Psoas muscle (tissue), 8 donors: ENCODE measurements around the gene TNNI3K. TPM values are rescaled to one million over a fixed set of nuclear protein-coding genes. Genes with fewer than 3 reads are reported as not detected.

Experiments used
- ATAC-seq, 4 donors: fragments of 200-7000 bp; cut with Tn5 transposase; one replicate each; pipeline ENCODE4 v1.9.1; 2020; ENCODE audit warnings: moderate library complexity in 3 of 4, mild to moderate bottlenecking in 2 of 4
- DNase-seq, 2 donors: peaks; one replicate each; pipeline ENCODE4 v3.0.0-alpha.2; 2020
- H3K27ac ChIP-seq: fragments of 200-600 bp; one replicate; pipeline ENCODE4 v1.8.0; 2022
- H3K27me3 ChIP-seq, 3 donors: fragments of 200-600 bp in 1 of 3; one replicate each; pipeline versions ENCODE4 v1.6.1 to v1.8.0; 2013 to 2022; ENCODE audit warnings: low read length in 2 of 3, mild to moderate bottlenecking in 2 of 3, moderate library complexity in 1 of 3; ENCODE audit not compliant: insufficient read depth in 3 of 3
- H3K36me3 ChIP-seq, 2 donors: fragments of 200-600 bp in 1 of 2; one replicate each; pipeline versions ENCODE4 v1.6.1 to v1.8.0; 2013 to 2022; ENCODE audit warnings: low read depth in 1 of 2, mild to moderate bottlenecking in 1 of 2, moderate library complexity in 1 of 2; ENCODE audit not compliant: insufficient read depth in 1 of 2
- H3K4me1 ChIP-seq: fragments of 200-600 bp; one replicate; pipeline ENCODE4 v1.8.0; 2022
- H3K4me3 ChIP-seq: fragments of 200-600 bp; one replicate; pipeline ENCODE4 v1.8.0; 2022; ENCODE audit warnings: mild to moderate bottlenecking
- H3K9me3 ChIP-seq: fragments of 200-600 bp; one replicate; pipeline ENCODE4 v1.8.0; 2022
- WGBS, 3 donors: extraction: QIAGEN DNeasy Blood & Tissue Kit; methylation state at CpG; one replicate each; pipeline versions ENCODE4 v1.1.6 to v1.1.7; 2013; 5-methylcytosine and 5-hydroxymethylcytosine counted together
- intact Hi-C, 2 donors: fragments of 100-400 bp; cut with DNase I; formaldehyde crosslinking; loops; one replicate each; pipeline versions ENCODE4 v1.11.0 to v1.14.2; 2022
- polyA plus RNA-seq, 3 donors: library from polyadenylated mRNA; stranded (reverse); fragments of 200-250 nt; gene quantifications; one replicate each; pipeline ENCODE4 v1.2.3, GENCODE V29; 2013
- total RNA-seq, 4 donors: library from RNA; stranded (reverse); fragmentation: NEBNext Ultra II Directional in 2 of 4; extraction: Animal tissue kit (Norgen Biotek cat#: 25700) in 2 of 4; gene quantifications; one replicate each; pipeline versions ENCODE4 v1.2.1 to v1.2.4, GENCODE V29; 2021 to 2023
- TF ChIP-seq, protein P1 (sequence below): fragments of 200-600 bp; IDR thresholded peaks from one replicate; pipeline ENCODE4 v1.8.0; 2022; ENCODE audit warnings: antibody characterized with exemption
- donor health status: healthy with polysubstance abuse.
- donor health status: DM: no; HTN: no; CAD: no; lungs with moderate emphysema.
- donor health status: Bipolar disorder and iron deficiency.
- donor health status: healthy.
- donor health status: DM: yes; HTN: yes; CAD: no.
- donor health status: DM: no; HTN: no; CAD: no.
- donor health status: DM: no; HTN: no; CAD: no.
- donor health status: DM: yes; HTN: yes; CAD: no.

TNNI3K gene
- total and polyA plus RNA-seq, 7 donors = 0.12 to 2.4 (median 1.2) TPM

GRCh38 chr1:74512170-74512915, 277.2 kb downstream of the TNNI3K start, which contains the start of gene LRRC53:
Gene LRRC53 (minus strand): TSS chr1:74512611. CDS start chr1:74483349, 29,262 bp downstream.
- H3K27ac ChIP-seq = no peak within 1 kb of the TSS
- H3K4me3 ChIP-seq = no peak within 1 kb of the TSS
- no peaks in the 10 kb centered on the region for H3K4me1 ChIP-seq
- no peaks in the 10 kb centered on the region for H3K27me3 ChIP-seq
- intact Hi-C loops = no loop called here
- DNase-seq (no peak), ATAC-seq (no peak)
- no peaks in the 10 kb centered on the region for H3K9me3 ChIP-seq
- TF ChIP-seq, protein P1, sequence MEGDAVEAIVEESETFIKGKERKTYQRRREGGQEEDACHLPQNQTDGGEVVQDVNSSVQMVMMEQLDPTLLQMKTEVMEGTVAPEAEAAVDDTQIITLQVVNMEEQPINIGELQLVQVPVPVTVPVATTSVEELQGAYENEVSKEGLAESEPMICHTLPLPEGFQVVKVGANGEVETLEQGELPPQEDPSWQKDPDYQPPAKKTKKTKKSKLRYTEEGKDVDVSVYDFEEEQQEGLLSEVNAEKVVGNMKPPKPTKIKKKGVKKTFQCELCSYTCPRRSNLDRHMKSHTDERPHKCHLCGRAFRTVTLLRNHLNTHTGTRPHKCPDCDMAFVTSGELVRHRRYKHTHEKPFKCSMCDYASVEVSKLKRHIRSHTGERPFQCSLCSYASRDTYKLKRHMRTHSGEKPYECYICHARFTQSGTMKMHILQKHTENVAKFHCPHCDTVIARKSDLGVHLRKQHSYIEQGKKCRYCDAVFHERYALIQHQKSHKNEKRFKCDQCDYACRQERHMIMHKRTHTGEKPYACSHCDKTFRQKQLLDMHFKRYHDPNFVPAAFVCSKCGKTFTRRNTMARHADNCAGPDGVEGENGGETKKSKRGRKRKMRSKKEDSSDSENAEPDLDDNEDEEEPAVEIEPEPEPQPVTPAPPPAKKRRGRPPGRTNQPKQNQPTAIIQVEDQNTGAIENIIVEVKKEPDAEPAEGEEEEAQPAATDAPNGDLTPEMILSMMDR = no peak
- WGBS, 3 donors = 56 to 64% (median 60%) methylated on average over 2 of the region's 2 CpGs
- H3K36me3 ChIP-seq = no peaks in the 10 kb centered on the region

DNA sequence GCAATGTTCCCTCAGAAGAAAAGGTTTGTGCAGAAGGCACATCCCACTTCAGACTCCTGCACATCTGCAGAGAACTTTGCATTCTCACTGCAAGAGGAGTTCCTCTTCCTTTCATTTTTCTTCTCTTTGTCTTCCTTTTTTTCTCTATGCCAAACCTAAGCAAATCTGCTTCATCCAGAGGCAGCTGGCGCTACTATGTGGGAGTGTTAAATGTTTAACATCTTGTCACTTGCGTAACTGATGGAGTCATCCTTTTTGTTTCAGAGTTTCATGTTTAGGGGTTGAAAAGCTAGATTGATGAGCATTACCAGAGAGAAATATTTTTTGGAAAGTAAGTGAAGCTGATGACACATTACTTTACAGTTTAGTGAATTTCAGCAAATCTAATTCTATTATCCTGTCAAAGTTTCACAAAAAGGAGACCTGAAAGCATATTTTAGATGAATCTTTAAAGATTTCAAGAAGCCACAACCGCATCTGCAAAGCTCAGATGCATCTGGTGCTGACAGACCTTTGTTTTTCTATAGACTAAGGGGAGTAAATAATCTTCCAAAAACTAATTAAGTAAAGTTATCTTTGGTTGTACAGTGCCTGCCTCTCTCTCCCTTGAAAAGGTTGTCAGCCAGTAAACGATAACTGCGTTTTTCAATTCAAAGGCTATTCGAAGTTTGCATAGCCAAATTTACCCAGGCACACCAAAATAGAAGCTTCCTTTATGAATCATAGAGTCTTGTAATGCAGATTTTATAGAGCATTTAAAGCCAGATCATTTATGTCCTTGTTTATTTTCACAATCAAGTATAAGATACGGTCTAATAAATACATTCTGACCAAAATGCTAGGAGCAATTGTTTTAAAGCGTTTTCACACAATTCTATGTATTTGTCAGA, 278.5 kb downstream of the TNNI3K start:
- H3K4me1 ChIP-seq = no peaks in the 10 kb centered on the region
- WGBS, 3 donors = 79 to 83% (median 81%) methylated on average over 8 of the region's 8 CpGs
- H3K4me3 ChIP-seq = no peak overlapping the region
- no peaks in the 10 kb centered on the region for H3K9me3 ChIP-seq
- intact Hi-C loops = no loop called here
- no peaks in the 10 kb centered on the region for H3K36me3 ChIP-seq
- TF ChIP-seq, protein P1 = no peak
- DNase-seq (no peak), ATAC-seq (no peak)
- no peaks in the 10 kb centered on the region for H3K27me3 ChIP-seq
- H3K27ac ChIP-seq = no peak overlapping the region

- Histone ChIP-seq H3K27me3 (no peaks in the 10 kb centered on the region), H3K4me3 (no peak overlapping the region), H3K9me3 (no peaks in the 10 kb centered on the region), H3K27ac (no peak overlapping the region), H3K36me3 (no peaks in the 10 kb centered on the region), H3K4me1 (no peaks in the 10 kb centered on the region)
- TF ChIP-seq, protein P1 = no peak
- WGBS, 3 donors = 86 to 89% (median 86%) methylated on average over 6 of the region's 6 CpGs
- ATAC-seq (no peak), DNase-seq (no peak)
- intact Hi-C loops = no loop called here
These were observed 282.4 kb downstream of the TNNI3K start for GRCh38 chr1:74517599-74518051.

DNA sequence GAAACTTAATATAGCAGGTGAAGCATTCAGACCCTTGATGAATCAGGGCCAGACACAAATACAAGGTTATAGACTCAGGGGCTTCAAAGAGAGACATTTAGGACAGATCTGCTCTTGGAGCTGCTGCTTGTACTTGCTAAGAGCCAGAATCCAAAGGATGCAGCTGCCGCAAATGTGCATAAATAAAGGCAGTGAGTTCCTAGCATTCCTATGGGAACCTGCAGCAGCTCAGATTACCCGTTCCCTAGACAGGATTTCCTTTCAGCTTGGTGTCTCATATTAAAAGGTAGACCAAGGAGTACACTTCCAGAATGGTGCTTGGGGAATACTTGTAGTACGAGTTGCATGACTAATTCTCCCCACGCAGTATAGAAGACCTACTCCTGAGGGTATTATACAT, 287.0 kb downstream of the TNNI3K start:
- no peak overlapping the region for H3K27ac ChIP-seq
- TF ChIP-seq, protein P1 = no peak
- no peak for ATAC-seq
- no peaks in the 10 kb centered on the region for H3K36me3 ChIP-seq
- intact Hi-C loops = no loop called here
- H3K27me3 ChIP-seq = no peaks in the 10 kb centered on the region
- no peak for DNase-seq
- no peaks in the 10 kb centered on the region for H3K9me3 ChIP-seq
- 4 to 8% (median 5%) methylated on average over 4 of the region's 4 CpGs for WGBS, 3 donors
- no peaks in the 10 kb centered on the region for H3K4me1 ChIP-seq
- H3K4me3 ChIP-seq = no peak overlapping the region
